GM21423 (cell line): Measurements from ENCODE around the gene PTRH1.

Experiments used
- ATAC-seq: cut with Tn5 transposase; IDR thresholded peaks from one replicate; pipeline ENCODE4 v1.9.1; 2021; ENCODE audit warnings: mild to moderate bottlenecking, moderate library complexity; ENCODE audit not compliant: unreplicated experiment

The PTRH1 gene

GRCh38 chr9:127721391-127721821, 5.9 kb upstream of the PTRH1 start:
- no peak for ATAC-seq

GRCh38 chr9:127720865-127721227, 5.4 kb upstream of the PTRH1 start:
- ATAC-seq, result no peak

GRCh38 chr9:127720031-127720864, 4.8 kb upstream of the PTRH1 start:
- ATAC-seq, result no peak

GRCh38 chr9:127717766-127718165, 2.3 kb upstream of the PTRH1 start:
- ATAC-seq, result no peak

- ATAC-seq, result no peak
Observed at GRCh38 chr9:127716412-127716811, 949 bp upstream of the PTRH1 start.

- ATAC-seq, result no peak
Observed at GRCh38 chr9:127714951-127715469, 453 bp downstream of the PTRH1 start.

- no peak for ATAC-seq
Observed at GRCh38 chr9:127714020-127714750, 1.3 kb downstream of the PTRH1 start.

GRCh38 chr9:127712867-127713266, 2.6 kb downstream of the PTRH1 start:
- no peak for ATAC-seq

- ATAC-seq, result no peak
Observed at GRCh38 chr9:127712371-127712770, 3.1 kb downstream of the PTRH1 start.

GRCh38 chr9:127711831-127712274, 3.6 kb downstream of the PTRH1 start:
- no peak for ATAC-seq

- no peak for ATAC-seq
Observed at GRCh38 chr9:127711226-127711701, 4.2 kb downstream of the PTRH1 start.

GRCh38 chr9:127710204-127710783, 5.2 kb downstream of the PTRH1 start:
- ATAC-seq, result no peak

GRCh38 chr9:127708952-127709587, 6.4 kb downstream of the PTRH1 start:
- ATAC-seq, result no peak

- ATAC-seq, result no peak
Observed at GRCh38 chr9:127707766-127708165, 7.7 kb downstream of the PTRH1 start.

- no peak for ATAC-seq
Observed at GRCh38 chr9:127706836-127707241, 8.6 kb downstream of the PTRH1 start, which contains the start of gene CFAP157. Gene CFAP157 (plus strand): TSS chr9:127706988. CDS start chr9:127707032, 44 bp downstream.

- no peak for ATAC-seq
Observed at GRCh38 chr9:127705577-127706379, 9.7 kb downstream of the PTRH1 start.

GRCh38 chr9:127703289-127703946, 12.0 kb downstream of the PTRH1 start:
- no peak for ATAC-seq

- ATAC-seq, result no peak
Observed at GRCh38 chr9:127700594-127701255, 14.7 kb downstream of the PTRH1 start.

GRCh38 chr9:127700140-127700539, 15.3 kb downstream of the PTRH1 start:
- ATAC-seq, result no peak
